GM19467 (cell line): ENCODE data around the gene AMBN.

Experiments
- ATAC-seq: cut with Tn5 transposase; IDR thresholded peaks from one replicate; pipeline ENCODE4 v1.9.1; 2021; ENCODE audit warnings: mild to moderate bottlenecking, moderate library complexity; ENCODE audit not compliant: unreplicated experiment

Gene AMBN

GRCh38 chr4:70591955-70592582 lies at the start of gene AMBN:
Gene AMBN (plus strand): TSS chr4:70592256. CDS start chr4:70592359, 103 bp downstream.
- ATAC-seq: no peak

GRCh38 chr4:70544279-70544868 lies 47.7 kb upstream of the AMBN start:
- no peak for ATAC-seq

GRCh38 chr4:70556856-70557255 lies 35.2 kb upstream of the AMBN start:
- ATAC-seq: no peak

- ATAC-seq: no peak
These were observed 32.7 kb upstream of the AMBN start for GRCh38 chr4:70559211-70559830.

- no peak for ATAC-seq
These were observed 32.1 kb upstream of the AMBN start for GRCh38 chr4:70559924-70560323.

GRCh38 chr4:70564033-70564432 lies 28.0 kb upstream of the AMBN start:
- ATAC-seq: no peak

- ATAC-seq: no peak
These were observed 21.3 kb upstream of the AMBN start for GRCh38 chr4:70570796-70571195.

GRCh38 chr4:70571772-70572171 lies 20.3 kb upstream of the AMBN start:
- no peak for ATAC-seq

GRCh38 chr4:70575964-70576363 lies 16.1 kb upstream of the AMBN start:
- ATAC-seq: no peak

GRCh38 chr4:70577220-70577927 lies 14.7 kb upstream of the AMBN start:
- no peak for ATAC-seq

- ATAC-seq: no peak
These were observed 10.1 kb upstream of the AMBN start for GRCh38 chr4:70581980-70582379.

GRCh38 chr4:70583952-70584834 lies 7.9 kb upstream of the AMBN start:
- no peak for ATAC-seq

- ATAC-seq: no peak
These were observed 5.2 kb upstream of the AMBN start for GRCh38 chr4:70586841-70587240.

GRCh38 chr4:70589785-70590184 lies 2.3 kb upstream of the AMBN start:
- peak; percentile 95 for ATAC-seq

GRCh38 chr4:70594196-70594595 lies 2.1 kb downstream of the AMBN start:
- no peak for ATAC-seq

GRCh38 chr4:70600305-70600704 lies 8.2 kb downstream of the AMBN start:
- ATAC-seq: no peak

- no peak for ATAC-seq
These were observed 8.9 kb downstream of the AMBN start for GRCh38 chr4:70600977-70601376.

- peak; percentile 96 for ATAC-seq
These were observed 9.5 kb downstream of the AMBN start for GRCh38 chr4:70601422-70602039.

GRCh38 chr4:70603856-70604255 lies 11.8 kb downstream of the AMBN start:
- ATAC-seq: no peak

GRCh38 chr4:70606459-70606858 lies 14.4 kb downstream of the AMBN start:
- no peak for ATAC-seq
